Measurements from ENCODE around the gene OSBPL7. TPM values are rescaled to one million over a fixed set of nuclear protein-coding genes. Genes with fewer than 3 reads are reported as not detected.

The OSBPL7 gene
- total and polyA plus RNA-seq, 2 of the 13 experiments (the other 11 are each of a cell fraction or from before 2014, with no cell fraction given), result 4.7 to 6.6 TPM

DNA sequence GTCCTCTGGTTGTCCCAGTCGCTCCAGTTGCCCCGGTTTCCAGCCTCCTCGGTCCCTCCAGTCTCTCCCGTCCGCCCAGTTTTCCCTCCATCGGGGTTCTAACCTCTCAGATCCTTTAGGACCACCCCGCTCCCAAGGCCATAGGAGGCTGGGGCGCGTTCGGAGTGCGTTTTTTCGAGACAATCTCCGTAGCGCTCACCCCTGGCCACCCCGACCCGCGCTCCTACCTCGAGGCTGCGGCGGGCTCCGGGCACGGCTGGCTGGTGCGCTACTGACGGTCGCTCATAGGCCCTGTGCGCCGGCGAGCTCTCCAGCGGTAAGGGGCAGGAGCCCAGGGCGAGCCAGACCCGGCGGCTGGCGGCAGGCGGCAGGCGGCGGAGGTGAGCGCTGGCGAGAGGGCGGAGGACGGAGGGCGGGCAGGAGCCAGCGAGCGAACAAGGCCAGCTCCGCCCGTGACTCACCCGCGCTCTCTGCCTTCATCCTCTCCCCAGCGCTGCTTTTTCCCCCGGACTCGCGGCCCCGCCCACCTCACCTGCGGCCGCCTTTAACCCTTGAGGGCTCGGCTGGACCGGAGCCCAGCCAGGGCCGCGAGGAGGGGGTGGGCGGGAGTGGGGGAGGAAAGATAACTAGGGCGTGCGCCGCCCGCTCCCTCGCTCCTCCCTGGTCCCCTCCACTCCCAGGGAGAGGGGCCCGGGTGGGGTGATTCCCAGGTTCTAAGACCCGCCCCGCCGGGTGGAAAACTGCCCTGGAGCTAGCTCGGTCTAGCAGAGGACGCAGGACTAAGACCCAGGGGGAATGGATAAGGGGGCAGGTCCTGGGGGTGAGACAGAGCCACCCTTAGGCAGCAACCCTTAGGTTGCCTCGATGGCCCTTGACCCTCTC is 29.3 kb upstream of the OSBPL7 start, which contains the start of gene SP6 (continued):
- TF ChIP-seq, protein P1, sequence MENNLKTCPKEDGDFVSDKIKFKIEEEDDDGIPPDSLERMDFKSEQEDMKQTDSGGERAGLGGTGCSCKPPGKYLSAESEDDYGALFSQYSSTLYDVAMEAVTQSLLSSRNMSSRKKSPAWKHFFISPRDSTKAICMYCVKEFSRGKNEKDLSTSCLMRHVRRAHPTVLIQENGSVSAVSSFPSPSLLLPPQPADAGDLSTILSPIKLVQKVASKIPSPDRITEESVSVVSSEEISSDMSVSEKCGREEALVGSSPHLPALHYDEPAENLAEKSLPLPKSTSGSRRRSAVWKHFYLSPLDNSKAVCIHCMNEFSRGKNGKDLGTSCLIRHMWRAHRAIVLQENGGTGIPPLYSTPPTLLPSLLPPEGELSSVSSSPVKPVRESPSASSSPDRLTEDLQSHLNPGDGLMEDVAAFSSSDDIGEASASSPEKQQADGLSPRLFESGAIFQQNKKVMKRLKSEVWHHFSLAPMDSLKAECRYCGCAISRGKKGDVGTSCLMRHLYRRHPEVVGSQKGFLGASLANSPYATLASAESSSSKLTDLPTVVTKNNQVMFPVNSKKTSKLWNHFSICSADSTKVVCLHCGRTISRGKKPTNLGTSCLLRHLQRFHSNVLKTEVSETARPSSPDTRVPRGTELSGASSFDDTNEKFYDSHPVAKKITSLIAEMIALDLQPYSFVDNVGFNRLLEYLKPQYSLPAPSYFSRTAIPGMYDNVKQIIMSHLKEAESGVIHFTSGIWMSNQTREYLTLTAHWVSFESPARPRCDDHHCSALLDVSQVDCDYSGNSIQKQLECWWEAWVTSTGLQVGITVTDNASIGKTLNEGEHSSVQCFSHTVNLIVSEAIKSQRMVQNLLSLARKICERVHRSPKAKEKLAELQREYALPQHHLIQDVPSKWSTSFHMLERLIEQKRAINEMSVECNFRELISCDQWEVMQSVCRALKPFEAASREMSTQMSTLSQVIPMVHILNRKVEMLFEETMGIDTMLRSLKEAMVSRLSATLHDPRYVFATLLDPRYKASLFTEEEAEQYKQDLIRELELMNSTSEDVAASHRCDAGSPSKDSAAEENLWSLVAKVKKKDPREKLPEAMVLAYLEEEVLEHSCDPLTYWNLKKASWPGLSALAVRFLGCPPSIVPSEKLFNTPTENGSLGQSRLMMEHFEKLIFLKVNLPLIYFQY (CRISPR knock-in tag; IDR thresholded peaks at IDR 0.05; ENCODE audit: borderline replicate concordance), result peak; percentile 41; the same call in 1 of the 2 replicates
- TF ChIP-seq PHF21A (CRISPR knock-in tag; IDR thresholded peaks at IDR 0.05), result peak; percentile 74; the same call in 1 of the 2 replicates
- TF ChIP-seq ZNF263 (CRISPR knock-in tag; IDR thresholded peaks at IDR 0.05), result peak; percentile 72
- TF ChIP-seq ZNF563 (CRISPR knock-in tag; IDR thresholded peaks at IDR 0.05), result peak; percentile 71; the same call in 1 of the 2 replicates
- peak; percentile 40; the same call in 1 of the 2 replicates for TF ChIP-seq ZNF709 (CRISPR knock-in tag; IDR thresholded peaks at IDR 0.05)
- TF ChIP-seq SRSF9 (IDR thresholded peaks at IDR 0.05; ENCODE audit: borderline replicate concordance, insufficient read depth, low read depth, low read length, poor library complexity, severe bottlenecking), result no peak
- TF ChIP-seq SRY (CRISPR knock-in tag; IDR thresholded peaks at IDR 0.05), result peak; percentile 57; the same call in 1 of the 2 replicates
- TF ChIP-seq NR2F1 (CRISPR knock-in tag; IDR thresholded peaks at IDR 0.05), result no peak
- no peak for TF ChIP-seq NFE2 (CRISPR knock-in tag; IDR thresholded peaks at IDR 0.05)
- TF ChIP-seq CBX1 (IDR thresholded peaks at IDR 0.05; ENCODE audit: low read depth), result no peak
- TF ChIP-seq RXRA (CRISPR knock-in tag; IDR thresholded peaks at IDR 0.05), result peak; percentile 58; the same call in 1 of the 2 replicates
- TF ChIP-seq, protein P2, sequence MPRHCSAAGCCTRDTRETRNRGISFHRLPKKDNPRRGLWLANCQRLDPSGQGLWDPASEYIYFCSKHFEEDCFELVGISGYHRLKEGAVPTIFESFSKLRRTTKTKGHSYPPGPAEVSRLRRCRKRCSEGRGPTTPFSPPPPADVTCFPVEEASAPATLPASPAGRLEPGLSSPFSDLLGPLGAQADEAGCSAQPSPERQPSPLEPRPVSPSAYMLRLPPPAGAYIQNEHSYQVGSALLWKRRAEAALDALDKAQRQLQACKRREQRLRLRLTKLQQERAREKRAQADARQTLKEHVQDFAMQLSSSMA (CRISPR knock-in tag; IDR thresholded peaks at IDR 0.05), result 0 out of 2 replicates have a peak, but pooled peaks have one; percentile 60
- peak; percentile 34; the same call in 1 of the 2 replicates for TF ChIP-seq BCL6 (CRISPR knock-in tag; IDR thresholded peaks at IDR 0.05)
- TF ChIP-seq ZNF607 (CRISPR knock-in tag; IDR thresholded peaks at IDR 0.05; ENCODE audit: borderline replicate concordance), result peak; percentile 68; the same call in 1 of the 2 replicates
- peak; percentile 89 for TF ChIP-seq KLF6 (CRISPR knock-in tag; IDR thresholded peaks at IDR 0.05)
- TF ChIP-seq POGK (CRISPR knock-in tag; conservative IDR thresholded peaks at IDR 0.05), result peak; percentile 85; the same call in 1 of the 2 replicates
- TF ChIP-seq, protein P3, sequence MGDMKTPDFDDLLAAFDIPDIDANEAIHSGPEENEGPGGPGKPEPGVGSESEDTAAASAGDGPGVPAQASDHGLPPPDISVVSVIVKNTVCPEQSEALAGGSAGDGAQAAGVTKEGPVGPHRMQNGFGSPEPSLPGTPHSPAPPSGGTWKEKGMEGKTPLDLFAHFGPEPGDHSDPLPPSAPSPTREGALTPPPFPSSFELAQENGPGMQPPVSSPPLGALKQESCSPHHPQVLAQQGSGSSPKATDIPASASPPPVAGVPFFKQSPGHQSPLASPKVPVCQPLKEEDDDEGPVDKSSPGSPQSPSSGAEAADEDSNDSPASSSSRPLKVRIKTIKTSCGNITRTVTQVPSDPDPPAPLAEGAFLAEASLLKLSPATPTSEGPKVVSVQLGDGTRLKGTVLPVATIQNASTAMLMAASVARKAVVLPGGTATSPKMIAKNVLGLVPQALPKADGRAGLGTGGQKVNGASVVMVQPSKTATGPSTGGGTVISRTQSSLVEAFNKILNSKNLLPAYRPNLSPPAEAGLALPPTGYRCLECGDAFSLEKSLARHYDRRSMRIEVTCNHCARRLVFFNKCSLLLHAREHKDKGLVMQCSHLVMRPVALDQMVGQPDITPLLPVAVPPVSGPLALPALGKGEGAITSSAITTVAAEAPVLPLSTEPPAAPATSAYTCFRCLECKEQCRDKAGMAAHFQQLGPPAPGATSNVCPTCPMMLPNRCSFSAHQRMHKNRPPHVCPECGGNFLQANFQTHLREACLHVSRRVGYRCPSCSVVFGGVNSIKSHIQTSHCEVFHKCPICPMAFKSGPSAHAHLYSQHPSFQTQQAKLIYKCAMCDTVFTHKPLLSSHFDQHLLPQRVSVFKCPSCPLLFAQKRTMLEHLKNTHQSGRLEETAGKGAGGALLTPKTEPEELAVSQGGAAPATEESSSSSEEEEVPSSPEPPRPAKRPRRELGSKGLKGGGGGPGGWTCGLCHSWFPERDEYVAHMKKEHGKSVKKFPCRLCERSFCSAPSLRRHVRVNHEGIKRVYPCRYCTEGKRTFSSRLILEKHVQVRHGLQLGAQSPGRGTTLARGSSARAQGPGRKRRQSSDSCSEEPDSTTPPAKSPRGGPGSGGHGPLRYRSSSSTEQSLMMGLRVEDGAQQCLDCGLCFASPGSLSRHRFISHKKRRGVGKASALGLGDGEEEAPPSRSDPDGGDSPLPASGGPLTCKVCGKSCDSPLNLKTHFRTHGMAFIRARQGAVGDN (CRISPR knock-in tag; IDR thresholded peaks at IDR 0.05), result peak; percentile 90

All from HepG2 (cell line).